ENCODE data around the gene CERS1.

Gene CERS1

DNA sequence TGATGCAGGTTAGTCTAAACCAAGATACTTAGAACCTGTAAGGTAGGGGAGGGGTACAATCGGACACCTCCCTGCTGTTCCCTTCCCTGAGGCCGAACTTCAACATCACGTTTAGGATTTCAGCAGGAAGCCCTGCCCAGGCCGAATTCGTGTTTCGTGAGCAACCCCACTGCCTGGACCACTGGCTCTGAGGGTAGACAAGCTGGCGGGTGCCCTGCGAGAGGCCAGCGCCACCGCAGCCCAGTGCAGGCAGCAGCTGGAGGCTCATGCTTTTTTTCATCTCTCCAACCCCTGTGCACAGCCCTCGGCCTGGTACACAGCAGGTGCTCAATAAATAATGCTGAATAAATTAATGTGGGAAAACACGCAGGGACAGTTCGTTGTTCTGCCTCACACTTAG is 37.3 kb upstream of the CERS1 start:
- Histone ChIP-seq H3K27ac (ENCODE audit: extremely low read depth, low read depth, low read length) (no peak overlapping the region), H3K36me3 (ENCODE audit: control insufficient read depth in 2 of 2, insufficient read depth in 1 of 2, low read length in 2 of 2) (peaks cover 3 to 34% of the 10 kb centered on the region in 2 experiments; a peak in 2 of 3 replicates), H3K4me3 (ENCODE audit: low read depth, low read length) (no peak overlapping the region), H3K9me3 (ENCODE audit: control insufficient read depth, insufficient read depth, low read depth, low read length) (no peaks in the 10 kb centered on the region), H3K4me1 (ENCODE audit: control insufficient read depth, insufficient read depth, low read length) (no peaks in the 10 kb centered on the region)
- ChIA-PET POLR2A (interaction anchor here (0.6 to 1.8 kb wide), 3 partner anchors 14 to 495 kb away, joined by 3 to 7 read pairs (median 5); partner anchors contain the start of genes COPE and DDX49), CTCF (no interaction called here)
- no peak for TF ChIP-seq KLF7 (tag by site-specific recombination; IDR thresholded peaks at IDR 0.05; ENCODE audit: borderline replicate concordance)

DNA sequence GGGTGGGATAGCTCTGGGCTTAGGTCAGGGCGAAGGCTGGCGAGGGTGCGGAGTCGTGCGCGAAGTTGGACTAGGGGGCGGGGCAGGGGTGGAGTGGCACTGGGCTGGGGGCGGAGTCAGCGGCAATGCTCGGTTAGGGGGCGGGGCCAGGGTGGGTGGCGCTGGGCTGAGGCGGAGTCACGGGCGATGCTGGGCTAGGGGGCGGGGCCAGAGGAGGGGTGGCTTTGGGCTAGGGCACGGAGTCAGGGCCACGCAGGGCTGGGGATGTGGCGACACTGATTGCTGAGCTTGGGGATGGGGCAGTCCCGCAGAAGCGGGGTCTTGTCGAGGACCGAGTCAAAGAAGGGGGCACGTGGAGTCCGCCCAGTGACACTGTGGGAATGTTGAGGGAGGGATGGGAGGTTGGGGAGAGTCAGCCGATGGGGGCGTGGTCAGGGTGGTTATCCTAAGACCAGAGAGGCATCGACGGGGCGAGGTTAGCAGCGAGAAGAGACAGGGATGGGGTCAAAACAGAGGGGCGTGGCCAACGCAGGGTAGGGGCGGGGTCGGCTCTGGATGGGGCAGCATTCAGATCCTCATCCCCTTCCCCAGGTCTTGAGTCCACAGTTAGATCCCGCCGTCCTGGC is 36.4 kb upstream of the CERS1 start:
- CTCF ChIA-PET, result interaction anchor here (0.6 to 1.1 kb wide), 2 partner anchors 55 to 423 kb away, joined by 3 read pairs; no protein-coding TSS in a partner anchor
- H3K4me1 ChIP-seq (ENCODE audit: control insufficient read depth, insufficient read depth, low read length), result no peaks in the 10 kb centered on the region
- POLR2A ChIA-PET, result interaction anchor here (1.7 to 5.7 kb wide), 2 partner anchors 13 to 55 kb away, joined by 5 to 41 read pairs; partner anchors contain the start of genes COPE and DDX49
- H3K36me3 ChIP-seq (ENCODE audit: control insufficient read depth in 2 of 2, insufficient read depth in 1 of 2, low read length in 2 of 2), result peaks cover 3 to 42% of the 10 kb centered on the region in 2 experiments; a peak in 2 of 3 replicates
- no peak for TF ChIP-seq ZNF335 (tag by site-specific recombination; conservative IDR thresholded peaks at IDR 0.05)
- peak; percentile 89 for TF ChIP-seq KLF8 (tag by site-specific recombination; IDR thresholded peaks at IDR 0.05)
- no peak for TF ChIP-seq ZNF311 (tag by site-specific recombination; IDR thresholded peaks at IDR 0.05; ENCODE audit: borderline replicate concordance)
- peak; percentile 81 for TF ChIP-seq KLF1 (tag by site-specific recombination; IDR thresholded peaks at IDR 0.05)
- TF ChIP-seq KLF9 (tag by site-specific recombination; IDR thresholded peaks at IDR 0.05; ENCODE audit: low read depth), result peak; percentile 85
- TF ChIP-seq ZFP69B (tag by site-specific recombination; IDR thresholded peaks at IDR 0.05), result no peak
- no peak for TF ChIP-seq ZNF133 (tag by site-specific recombination; IDR thresholded peaks at IDR 0.05)
- TF ChIP-seq SP2 (tag by site-specific recombination; IDR thresholded peaks at IDR 0.05), result peak; percentile 40
- TF ChIP-seq ZBTB7A (tag by site-specific recombination; IDR thresholded peaks at IDR 0.05; ENCODE audit: low read depth), result peak; percentile 67; the same call in 1 of the 2 replicates
- TF ChIP-seq WT1 (tag by site-specific recombination; IDR thresholded peaks at IDR 0.05), result peak; percentile 37; the same call in 1 of the 2 replicates
- peak; percentile 37; the same call in 1 of the 2 replicates for TF ChIP-seq KLF16 (tag by site-specific recombination; IDR thresholded peaks at IDR 0.05)
- no peak overlapping the region for H3K4me3 ChIP-seq (ENCODE audit: low read depth, low read length)
- H3K9me3 ChIP-seq (ENCODE audit: control insufficient read depth, insufficient read depth, low read depth, low read length), result no peaks in the 10 kb centered on the region
- no peak overlapping the region for H3K27ac ChIP-seq (ENCODE audit: extremely low read depth, low read depth, low read length)

DNA sequence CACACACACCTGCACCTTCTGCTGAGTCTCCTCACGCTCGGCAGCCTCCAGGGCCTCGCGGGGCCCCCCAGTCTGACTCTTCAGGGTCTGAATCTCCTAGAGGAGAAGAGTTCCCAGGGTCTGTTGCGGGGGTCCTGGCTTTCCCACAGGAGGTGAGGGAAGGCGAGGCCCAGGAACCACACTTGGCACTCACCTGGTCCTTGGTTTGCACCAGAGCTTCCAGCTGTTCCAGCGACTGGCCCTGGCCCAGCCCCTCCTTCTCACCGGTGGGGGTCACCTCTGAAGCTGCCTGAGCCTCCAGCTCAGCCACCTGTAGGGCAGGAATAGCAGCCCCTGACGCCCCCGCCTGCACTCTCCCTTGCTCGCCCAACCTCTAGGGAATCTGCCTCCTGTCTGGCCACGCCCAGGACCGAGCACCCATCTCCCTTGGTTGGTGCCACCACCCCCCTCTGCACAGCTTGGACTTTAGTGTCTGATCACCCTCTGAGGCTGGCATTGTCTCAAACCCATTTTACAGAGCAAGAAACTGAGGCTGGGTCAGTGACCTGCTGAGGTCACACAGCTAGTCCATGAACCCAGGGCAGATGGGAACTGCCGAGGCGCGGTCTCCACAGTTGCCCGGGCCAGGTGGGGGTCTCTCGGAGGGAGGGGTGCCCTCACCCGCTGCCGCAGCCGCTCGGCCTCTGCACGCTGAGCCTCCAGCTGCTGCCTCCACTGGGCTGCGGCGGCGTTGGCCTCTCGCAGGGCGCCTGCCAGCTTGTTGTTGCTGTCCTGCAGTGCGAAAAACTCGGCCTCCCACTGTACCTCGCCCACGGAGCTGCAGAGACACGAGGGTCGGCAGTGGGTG is 35.6 kb upstream of the CERS1 start:
- Histone ChIP-seq H3K4me1 (ENCODE audit: control insufficient read depth, insufficient read depth, low read length) (no peaks in the 10 kb centered on the region), H3K36me3 (ENCODE audit: control insufficient read depth in 2 of 2, insufficient read depth in 1 of 2, low read length in 2 of 2) (peaks cover 3 to 45% of the 10 kb centered on the region in 2 experiments; a peak in 2 of 3 replicates), H3K4me3 (ENCODE audit: low read depth, low read length) (no peak overlapping the region), H3K9me3 (ENCODE audit: control insufficient read depth, insufficient read depth, low read depth, low read length) (no peaks in the 10 kb centered on the region), H3K27ac (ENCODE audit: extremely low read depth, low read depth, low read length) (no peak overlapping the region)
- ChIA-PET POLR2A (interaction anchor here (1.7 to 5.7 kb wide), 2 partner anchors 12 to 56 kb away, joined by 5 to 41 read pairs; partner anchors contain the start of genes COPE and DDX49), CTCF (interaction anchor here (0.6 to 1.1 kb wide), 3 partner anchors 56 to 422 kb away, joined by 3 read pairs; no protein-coding TSS in a partner anchor)
- no peak for TF ChIP-seq ZNF146 (tag by site-specific recombination; IDR thresholded peaks at IDR 0.05)
- TF ChIP-seq ZNF560 (tag by site-specific recombination; IDR thresholded peaks at IDR 0.05; ENCODE audit: borderline replicate concordance), result no peak
- no peak for TF ChIP-seq ZNF561 (tag by site-specific recombination; IDR thresholded peaks at IDR 0.05; ENCODE audit: borderline replicate concordance)
- TF ChIP-seq ZFHX2 (tag by site-specific recombination; conservative IDR thresholded peaks at IDR 0.05), result 0 out of 2 replicates have a peak, but pooled peaks have one; percentile 29
- TF ChIP-seq ZNF768 (tag by site-specific recombination; IDR thresholded peaks at IDR 0.05), result no peak

All from HEK293 (cell line).